Liver (tissue), 9 donors: Measurements from ENCODE around the gene RBPJ. TPM values are rescaled to one million over a fixed set of nuclear protein-coding genes. Genes with fewer than 3 reads are reported as not detected.

Source experiments
- DNase-seq: peaks from one replicate; pipeline ENCODE4 v3.0.0-alpha.2; 2017; ENCODE audit warnings: low spot score
- H3K27ac ChIP-seq, 2 donors: one replicate each; pipeline ENCODE4 v1.7.0; 2013; ENCODE audit warnings: inconsistent platforms in 2 of 2, low read length in 2 of 2, control low read depth in 1 of 2, low read depth in 1 of 2, mild to moderate bottlenecking in 1 of 2
- H3K27me3 ChIP-seq, 4 donors: one replicate each; pipeline versions ENCODE4 v1.6.1 to v1.7.0; 2013; ENCODE audit warnings: low read length in 3 of 4, inconsistent platforms in 1 of 4, mild to moderate bottlenecking in 1 of 4, moderate library complexity in 1 of 4; ENCODE audit not compliant: control insufficient read depth in 4 of 4, insufficient read depth in 4 of 4
- H3K36me3 ChIP-seq, 4 donors: one replicate each; pipeline versions ENCODE4 v1.6.1 to v1.7.0; 2013; ENCODE audit warnings: low read length in 3 of 4, mild to moderate bottlenecking in 3 of 4, low read depth in 1 of 4, moderate library complexity in 1 of 4; ENCODE audit not compliant: control insufficient read depth in 4 of 4, insufficient read depth in 3 of 4
- H3K4me1 ChIP-seq, 4 donors: one replicate each; pipeline versions ENCODE4 v1.6.1 to v1.7.0; 2013; ENCODE audit warnings: low read length in 3 of 4, mild to moderate bottlenecking in 3 of 4, moderate library complexity in 1 of 4; ENCODE audit not compliant: control insufficient read depth in 4 of 4, insufficient read depth in 4 of 4
- H3K4me3 ChIP-seq, 3 donors: one replicate each; pipeline versions ENCODE4 v1.6.1 to v1.7.0; 2013; ENCODE audit warnings: low read length in 3 of 3, control low read depth in 1 of 3, low read depth in 1 of 3, mild to moderate bottlenecking in 1 of 3
- H3K9ac ChIP-seq, 2 donors: one replicate each; pipeline ENCODE4 v1.7.0; 2013; ENCODE audit warnings: low read length in 2 of 2, mild to moderate bottlenecking in 2 of 2, moderate library complexity in 2 of 2, control low read depth in 1 of 2, low read depth in 1 of 2
- H3K9me3 ChIP-seq, 4 donors: one replicate each; pipeline versions ENCODE4 v1.6.1 to v1.7.0; 2013; ENCODE audit warnings: low read length in 3 of 4; ENCODE audit not compliant: control insufficient read depth in 4 of 4
- CTCF ChIP-seq: fragments of 150-350 bp; IDR thresholded peaks from 2 replicates; pipeline ENCODE4 v1.5.1; 2017; ENCODE audit warnings: improper control_type of control experiment, low read depth, low read length; ENCODE audit not compliant: missing input control
- EGR1 ChIP-seq, 2 donors: IDR thresholded peaks; 2 replicates each; pipeline ENCODE4 v1.6.1; 2016 to 2018; ENCODE audit warnings: antibody characterized with exemption in 2 of 2, low read depth in 2 of 2
- FOXA1 ChIP-seq: IDR thresholded peaks from 2 replicates; pipeline ENCODE4 v1.6.1; 2016; ENCODE audit warnings: antibody characterized with exemption
- FOXA2 ChIP-seq: IDR thresholded peaks from 2 replicates; pipeline ENCODE4 v1.6.1; 2016; ENCODE audit warnings: antibody characterized with exemption
- HNF4A ChIP-seq, 2 donors: conservative IDR thresholded peaks; 2 replicates each; pipeline ENCODE4 v1.6.1; 2016; ENCODE audit warnings: antibody characterized with exemption in 2 of 2, mild to moderate bottlenecking in 2 of 2
- JUND ChIP-seq, 2 donors: IDR thresholded peaks; 2 replicates each; pipeline ENCODE4 v1.6.1; 2016; ENCODE audit warnings: antibody characterized with exemption in 2 of 2
- NR2F2 ChIP-seq: IDR thresholded peaks from 2 replicates; pipeline ENCODE4 v1.6.1; 2016; ENCODE audit warnings: antibody characterized with exemption
- REST ChIP-seq: IDR thresholded peaks from 2 replicates; pipeline ENCODE4 v1.6.1; 2016; ENCODE audit warnings: antibody characterized with exemption, mild to moderate bottlenecking
- RXRA ChIP-seq, 2 donors: IDR thresholded peaks; 2 replicates each; pipeline ENCODE4 v1.6.1; 2017 to 2018; ENCODE audit warnings: antibody characterized with exemption in 2 of 2, mild to moderate bottlenecking in 1 of 2
- ZBTB33 ChIP-seq: IDR thresholded peaks from 2 replicates; pipeline ENCODE4 v1.6.1; 2016; ENCODE audit warnings: antibody characterized with exemption
- WGBS: extraction: QIAGEN DNeasy Blood & Tissue Kit; methylation state at CpG from one replicate; pipeline ENCODE4 v1.1.7; 2013; 5-methylcytosine and 5-hydroxymethylcytosine counted together
- polyA plus RNA-seq, 2 donors: library from polyadenylated mRNA; stranded (reverse) in 1 of 2; unstranded in 1 of 2; fragments of 200-250 nt in 1 of 2; fragments of >200 nt in 1 of 2; fragmentation: Nextera tagmentation in 1 of 2; extraction: Ambion mirVana in 1 of 2; gene quantifications; one replicate each; pipeline versions ENCODE4 v1.2.1 to v1.2.3, GENCODE V29; 2013 to 2015
- total RNA-seq, 2 donors: library from RNA; depleted of rRNA; stranded (reverse); fragments of >200 nt; gene quantifications; one replicate each; pipeline ENCODE4 v1.2.3, GENCODE V29; 2014
- TF ChIP-seq, protein P1 (sequence below): IDR thresholded peaks from 2 replicates; pipeline ENCODE4 v1.6.1; 2016; ENCODE audit warnings: antibody characterized with exemption
- donor health status: healthy.
- donor health status: healthy.
- donor health status: healthy.
- donor health status: healthy.
- donor health status: healthy.

Gene RBPJ
- total and polyA plus RNA-seq, 4 donors, result 8.0 to 32.2 (median 22.9) TPM

GRCh38 chr4:26362745-26363439, 42.1 kb downstream of the RBPJ start:
- Histone ChIP-seq H3K27ac (no peak overlapping the region), H3K4me3 (no peak overlapping the region), H3K27me3 (no peaks in the 10 kb centered on the region), H3K4me1 (peaks cover 0 to 3% (median under 1%) of the 10 kb centered on the region in 4 donors), H3K36me3 (no peaks in the 10 kb centered on the region), H3K9ac (no peak overlapping the region), H3K9me3 (no peaks in the 10 kb centered on the region)
- whole genome bisulfite sequencing, result 95% methylated on average over 9 of the region's 9 CpGs
- no peak for TF ChIP-seq EGR1 (IDR thresholded peaks at IDR 0.05; ENCODE audit: low read depth in 2 of 2)
- no peak for TF ChIP-seq NR2F2
- no peak for TF ChIP-seq JUND (IDR thresholded peaks at IDR 0.05)
- DNase-seq, result no peak

DNA sequence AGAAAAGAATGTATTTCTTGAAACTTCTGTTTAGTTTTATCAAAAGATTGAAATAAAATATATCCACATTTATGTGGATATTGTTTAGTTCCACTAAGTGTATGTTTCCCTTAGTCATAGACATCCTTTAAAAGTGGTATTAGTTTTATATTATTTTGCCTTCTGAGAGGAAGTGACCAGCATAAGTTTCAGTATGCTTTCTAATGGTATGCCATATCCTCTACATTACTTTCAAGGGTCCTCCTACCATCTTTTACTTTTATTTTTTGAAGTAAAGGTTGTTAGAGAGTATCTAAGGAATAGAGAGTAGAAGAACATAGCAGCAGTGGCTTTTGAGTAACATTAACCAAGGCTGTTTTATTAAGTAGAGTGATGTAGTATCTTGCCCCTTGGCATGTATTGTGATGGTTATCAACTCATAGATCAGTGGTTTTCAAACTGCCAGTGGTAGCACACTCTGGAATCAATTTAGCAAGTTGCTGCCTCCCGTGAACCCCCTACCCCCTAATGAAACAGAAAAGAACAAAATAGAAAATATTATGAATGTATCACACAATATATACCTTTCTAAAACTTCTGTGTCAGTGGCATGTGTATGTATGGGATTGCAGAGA, 44.8 kb downstream of the RBPJ start:
- no peaks in the 10 kb centered on the region for H3K9me3 ChIP-seq
- H3K36me3 ChIP-seq, result no peaks in the 10 kb centered on the region
- no peak overlapping the region for H3K4me3 ChIP-seq
- DNase-seq, result no peak
- whole genome bisulfite sequencing, result 87% methylated on average over 1 of the region's 1 CpG
- TF ChIP-seq CTCF (no peak), HNF4A (conservative IDR thresholded peaks at IDR 0.05) (no peak), FOXA1 (no peak)
- H3K9ac ChIP-seq, result no peak overlapping the region
- no peaks in the 10 kb centered on the region for H3K27me3 ChIP-seq
- H3K27ac ChIP-seq, result no peak overlapping the region
- peaks cover 0 to 3% (median 1%) of the 10 kb centered on the region in 4 donors for H3K4me1 ChIP-seq

- Histone ChIP-seq H3K4me1 (peaks cover 4 to 9% (median 6%) of the 10 kb centered on the region in 4 donors), H3K27me3 (no peaks in the 10 kb centered on the region), H3K4me3 (no peak overlapping the region), H3K27ac (no peak overlapping the region), H3K9ac (no peak overlapping the region), H3K36me3 (no peaks in the 10 kb centered on the region), H3K9me3 (no peaks in the 10 kb centered on the region)
- DNase-seq, result no peak
- 52% methylated on average over 1 of the region's 1 CpG for WGBS
- no peak for TF ChIP-seq HNF4A (conservative IDR thresholded peaks at IDR 0.05)
These were observed 47.0 kb downstream of the RBPJ start for GRCh38 chr4:26367811-26368210.

GRCh38 chr4:26368685-26369084, 47.9 kb downstream of the RBPJ start:
- H3K9me3 ChIP-seq, result no peaks in the 10 kb centered on the region
- no peak overlapping the region for H3K9ac ChIP-seq
- DNase-seq, result no peak
- H3K4me1 ChIP-seq, result peaks cover 5 to 12% (median 7%) of the 10 kb centered on the region in 4 donors
- H3K27me3 ChIP-seq, result no peaks in the 10 kb centered on the region
- H3K4me3 ChIP-seq, result no peak overlapping the region
- no peak overlapping the region for H3K27ac ChIP-seq
- no peaks in the 10 kb centered on the region for H3K36me3 ChIP-seq
- TF ChIP-seq EGR1 (IDR thresholded peaks at IDR 0.05; ENCODE audit: low read depth in 2 of 2) (no peak), REST (no peak), RXRA (IDR thresholded peaks at IDR 0.05) (no peak), FOXA1 (no peak), JUND (IDR thresholded peaks at IDR 0.05) (no peak), FOXA2 (no peak), ZBTB33 (no peak), CTCF (no peak)
- TF ChIP-seq, protein P1, sequence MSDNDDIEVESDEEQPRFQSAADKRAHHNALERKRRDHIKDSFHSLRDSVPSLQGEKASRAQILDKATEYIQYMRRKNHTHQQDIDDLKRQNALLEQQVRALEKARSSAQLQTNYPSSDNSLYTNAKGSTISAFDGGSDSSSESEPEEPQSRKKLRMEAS, result no peak
